ENCODE data around the gene ATP2B3.

Gene ATP2B3

DNA sequence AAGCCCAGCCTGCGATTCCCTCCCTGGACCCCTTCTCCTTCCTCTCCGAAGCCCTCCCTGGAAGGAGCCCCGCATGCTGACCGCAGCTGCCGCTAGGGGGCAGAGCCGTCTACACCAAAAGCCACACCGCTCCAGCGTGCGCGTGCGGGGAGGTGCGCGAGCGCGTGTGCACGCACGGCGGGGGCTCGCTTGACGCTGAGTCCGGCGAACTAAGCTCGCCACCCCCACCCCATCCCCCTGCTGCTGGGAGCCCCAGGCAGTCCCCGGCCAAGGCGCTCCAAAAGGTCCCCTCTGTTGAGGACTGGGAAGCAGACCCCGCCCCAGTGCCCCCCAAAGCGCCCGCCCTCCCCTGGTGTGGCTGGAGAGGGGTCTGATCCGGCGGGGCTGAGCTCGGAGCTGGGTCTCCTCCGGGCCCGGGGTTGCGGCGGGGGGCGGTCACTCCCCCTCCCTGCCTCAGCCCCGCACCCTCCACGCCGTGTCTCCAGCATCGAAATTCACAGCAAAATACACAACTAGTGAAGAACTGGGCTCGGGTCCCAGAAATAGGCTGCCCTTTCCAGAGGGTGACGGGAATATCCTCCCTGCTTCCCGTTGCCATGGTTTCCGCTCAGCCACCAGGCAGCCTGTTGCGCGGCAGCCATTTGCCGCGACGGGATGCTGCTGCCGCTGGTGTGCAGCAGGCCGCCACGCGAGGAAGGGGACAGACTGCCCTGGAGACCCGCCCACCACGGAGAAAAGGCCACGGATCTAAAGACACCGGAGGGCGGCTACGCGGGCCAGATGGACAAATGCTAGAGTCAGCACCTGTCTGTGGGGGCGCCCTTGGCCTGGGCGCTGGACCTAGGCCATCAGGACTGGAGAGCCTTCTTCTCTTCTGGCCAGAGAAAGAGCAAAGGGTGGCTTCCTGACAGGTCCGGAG lies 92.7 kb downstream of the ATP2B3 start:
- no peak for TF ChIP-seq YY1 (IDR thresholded peaks at IDR 0.05; ENCODE audit: insufficient read depth, insufficient read length)
- TF ChIP-seq SUZ12 (IDR thresholded peaks at IDR 0.05; ENCODE audit: extremely low read depth, insufficient read depth, insufficient read length), result no peak
- Histone ChIP-seq H3K4me1 (ENCODE audit: insufficient read depth, insufficient read length) (no peaks in the 10 kb centered on the region), H3K9ac (ENCODE audit: insufficient read length, low read depth) (no peak overlapping the region), H3K4me3 (ENCODE audit: insufficient read length, low read depth) (no peak overlapping the region), H3K27me3 (ENCODE audit: insufficient read depth, insufficient read length) (peaks cover 6% of the 10 kb centered on the region), H3K9me3 (ENCODE audit: insufficient read depth, low read length) (no peaks in the 10 kb centered on the region), H3K36me3 (ENCODE audit: insufficient read depth, insufficient read length, low read length) (no peaks in the 10 kb centered on the region)
- DNase-seq (ENCODE audit: low read depth, low spot score), result peak; percentile 20

- Histone ChIP-seq H3K36me3 (ENCODE audit: insufficient read depth, insufficient read length, low read length) (no peaks in the 10 kb centered on the region), H3K9ac (ENCODE audit: insufficient read length, low read depth) (no peak overlapping the region), H3K27me3 (ENCODE audit: insufficient read depth, insufficient read length) (peaks cover 6% of the 10 kb centered on the region), H3K4me3 (ENCODE audit: insufficient read length, low read depth) (no peak overlapping the region), H3K4me1 (ENCODE audit: insufficient read depth, insufficient read length) (no peaks in the 10 kb centered on the region), H3K9me3 (ENCODE audit: insufficient read depth, low read length) (no peaks in the 10 kb centered on the region)
- TF ChIP-seq SUZ12 (IDR thresholded peaks at IDR 0.05; ENCODE audit: extremely low read depth, insufficient read depth, insufficient read length), result no peak
- TF ChIP-seq YY1 (IDR thresholded peaks at IDR 0.05; ENCODE audit: insufficient read depth, insufficient read length), result no peak
- no peak for TF ChIP-seq ZNF274 (IDR thresholded peaks at IDR 0.05; ENCODE audit: low read depth, low read length)
- DNase-seq (ENCODE audit: low read depth, low spot score), result no peak
Measured at GRCh38 chrX:153610836-153611213, 93.4 kb downstream of the ATP2B3 start.

- peaks cover 6% of the 10 kb centered on the region for H3K27me3 ChIP-seq (ENCODE audit: insufficient read depth, insufficient read length)
- H3K4me1 ChIP-seq (ENCODE audit: insufficient read depth, insufficient read length), result no peaks in the 10 kb centered on the region
- no peak overlapping the region for H3K9ac ChIP-seq (ENCODE audit: insufficient read length, low read depth)
- no peaks in the 10 kb centered on the region for H3K9me3 ChIP-seq (ENCODE audit: insufficient read depth, low read length)
- TF ChIP-seq SUZ12 (IDR thresholded peaks at IDR 0.05; ENCODE audit: extremely low read depth, insufficient read depth, insufficient read length) (no peak), ZNF274 (IDR thresholded peaks at IDR 0.05; ENCODE audit: low read depth, low read length) (no peak), YY1 (IDR thresholded peaks at IDR 0.05; ENCODE audit: insufficient read depth, insufficient read length) (no peak)
- no peak overlapping the region for H3K4me3 ChIP-seq (ENCODE audit: insufficient read length, low read depth)
- no peaks in the 10 kb centered on the region for H3K36me3 ChIP-seq (ENCODE audit: insufficient read depth, insufficient read length, low read length)
- DNase-seq (ENCODE audit: low read depth, low spot score), result no peak
Measured at GRCh38 chrX:153611298-153612095, 94.1 kb downstream of the ATP2B3 start.

- no peaks in the 10 kb centered on the region for H3K9me3 ChIP-seq (ENCODE audit: insufficient read depth, low read length)
Measured at GRCh38 chrX:153612413-153612812, 95.0 kb downstream of the ATP2B3 start.

GRCh38 chrX:153614818-153615217 lies 97.4 kb downstream of the ATP2B3 start:
- TF ChIP-seq ZNF274 (IDR thresholded peaks at IDR 0.05; ENCODE audit: low read depth, low read length), result no peak
- no peak for TF ChIP-seq SUZ12 (IDR thresholded peaks at IDR 0.05; ENCODE audit: extremely low read depth, insufficient read depth, insufficient read length)
- Histone ChIP-seq H3K9me3 (ENCODE audit: insufficient read depth, low read length) (no peaks in the 10 kb centered on the region), H3K4me3 (ENCODE audit: insufficient read length, low read depth) (no peak overlapping the region), H3K36me3 (ENCODE audit: insufficient read depth, insufficient read length, low read length) (no peaks in the 10 kb centered on the region), H3K9ac (ENCODE audit: insufficient read length, low read depth) (no peak overlapping the region), H3K27me3 (ENCODE audit: insufficient read depth, insufficient read length) (peaks cover 3% of the 10 kb centered on the region), H3K4me1 (ENCODE audit: insufficient read depth, insufficient read length) (no peaks in the 10 kb centered on the region)
- no peak for DNase-seq (ENCODE audit: low read depth, low spot score)

More at GRCh38 chrX:153612413-153612812, 95.0 kb downstream of the ATP2B3 start:
- Histone ChIP-seq H3K36me3 (ENCODE audit: insufficient read depth, insufficient read length, low read length) (no peaks in the 10 kb centered on the region), H3K9ac (ENCODE audit: insufficient read length, low read depth) (no peak overlapping the region), H3K4me1 (ENCODE audit: insufficient read depth, insufficient read length) (no peaks in the 10 kb centered on the region), H3K27me3 (ENCODE audit: insufficient read depth, insufficient read length) (peaks cover 6% of the 10 kb centered on the region), H3K4me3 (ENCODE audit: insufficient read length, low read depth) (no peak overlapping the region)
- no peak for TF ChIP-seq YY1 (IDR thresholded peaks at IDR 0.05; ENCODE audit: insufficient read depth, insufficient read length)
- TF ChIP-seq ZNF274 (IDR thresholded peaks at IDR 0.05; ENCODE audit: low read depth, low read length), result no peak
- TF ChIP-seq SUZ12 (IDR thresholded peaks at IDR 0.05; ENCODE audit: extremely low read depth, insufficient read depth, insufficient read length), result no peak
- no peak for DNase-seq (ENCODE audit: low read depth, low spot score)

- H3K36me3 ChIP-seq (ENCODE audit: insufficient read depth, insufficient read length, low read length), result no peaks in the 10 kb centered on the region
- H3K4me3 ChIP-seq (ENCODE audit: insufficient read length, low read depth), result no peak overlapping the region
- no peak for DNase-seq (ENCODE audit: low read depth, low spot score)
- no peaks in the 10 kb centered on the region for H3K27me3 ChIP-seq (ENCODE audit: insufficient read depth, insufficient read length)
- no peaks in the 10 kb centered on the region for H3K4me1 ChIP-seq (ENCODE audit: insufficient read depth, insufficient read length)
- H3K9me3 ChIP-seq (ENCODE audit: insufficient read depth, low read length), result no peaks in the 10 kb centered on the region
- TF ChIP-seq SUZ12 (IDR thresholded peaks at IDR 0.05; ENCODE audit: extremely low read depth, insufficient read depth, insufficient read length) (no peak), ZNF274 (IDR thresholded peaks at IDR 0.05; ENCODE audit: low read depth, low read length) (no peak), YY1 (IDR thresholded peaks at IDR 0.05; ENCODE audit: insufficient read depth, insufficient read length) (no peak)
- no peak overlapping the region for H3K9ac ChIP-seq (ENCODE audit: insufficient read length, low read depth)
Measured at GRCh38 chrX:153620576-153620975, 103.1 kb downstream of the ATP2B3 start.

Measured in NT2/D1 (cell line).